NCI-H2171 treated with DMSO at 0.1 percent for 48 hours (cell line): ENCODE results near the gene ABHD12B.
A peak's percentile ranks its signal among the peaks of the same experiment; 100 is the strongest.

Source experiments
- DNase-seq: peaks from one replicate; lab custom pipeline; 2025; lab: John Stamatoyannopoulos, UW

ABHD12B gene, protein sequence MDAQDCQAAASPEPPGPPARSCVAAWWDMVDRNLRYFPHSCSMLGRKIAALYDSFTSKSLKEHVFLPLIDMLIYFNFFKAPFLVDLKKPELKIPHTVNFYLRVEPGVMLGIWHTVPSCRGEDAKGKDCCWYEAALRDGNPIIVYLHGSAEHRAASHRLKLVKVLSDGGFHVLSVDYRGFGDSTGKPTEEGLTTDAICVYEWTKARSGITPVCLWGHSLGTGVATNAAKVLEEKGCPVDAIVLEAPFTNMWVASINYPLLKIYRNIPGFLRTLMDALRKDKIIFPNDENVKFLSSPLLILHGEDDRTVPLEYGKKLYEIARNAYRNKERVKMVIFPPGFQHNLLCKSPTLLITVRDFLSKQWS

DNA sequence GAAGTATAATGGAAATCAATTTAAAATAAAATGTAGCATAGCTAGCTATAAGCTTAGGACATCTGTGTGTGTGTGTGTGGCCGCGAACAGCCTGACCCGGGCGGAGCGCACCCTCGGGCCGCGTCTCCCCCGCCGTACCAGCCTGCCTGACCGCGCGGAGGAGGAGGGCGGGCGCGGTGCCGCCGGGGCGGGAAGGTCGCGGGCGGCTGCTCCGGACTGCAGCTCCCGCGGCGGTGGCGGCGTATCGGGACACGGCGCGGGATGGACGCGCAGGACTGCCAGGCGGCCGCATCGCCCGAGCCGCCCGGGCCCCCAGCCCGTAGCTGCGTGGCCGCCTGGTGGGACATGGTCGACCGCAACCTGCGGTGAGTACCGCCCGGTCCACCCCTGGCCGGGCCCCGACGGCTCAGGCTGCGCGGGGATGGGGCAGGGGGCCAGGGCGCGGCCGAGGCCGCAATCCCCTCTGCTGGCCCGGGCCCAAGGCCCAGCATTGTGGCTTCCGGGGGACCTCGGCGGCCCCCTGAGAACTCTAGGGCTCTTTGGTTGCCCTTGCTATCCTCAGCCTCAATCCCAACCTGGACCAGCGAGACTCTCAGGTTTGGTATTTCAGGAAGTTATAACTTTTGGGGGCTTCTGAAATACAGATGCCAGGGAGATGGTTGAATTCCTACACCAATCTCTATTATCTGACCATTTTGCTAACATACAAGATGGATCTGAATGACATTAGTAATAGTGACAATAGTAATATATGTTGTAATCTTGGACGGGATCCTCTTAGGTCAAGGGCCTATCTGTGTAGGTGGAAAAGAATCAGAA is at the start of gene ABHD12B:
Gene ABHD12B (plus strand): TSS at position 140 of the 819 bp plus-strand sequence. CDS start 122 bp downstream, at position 262.
- no peak for DNase-seq

DNA sequence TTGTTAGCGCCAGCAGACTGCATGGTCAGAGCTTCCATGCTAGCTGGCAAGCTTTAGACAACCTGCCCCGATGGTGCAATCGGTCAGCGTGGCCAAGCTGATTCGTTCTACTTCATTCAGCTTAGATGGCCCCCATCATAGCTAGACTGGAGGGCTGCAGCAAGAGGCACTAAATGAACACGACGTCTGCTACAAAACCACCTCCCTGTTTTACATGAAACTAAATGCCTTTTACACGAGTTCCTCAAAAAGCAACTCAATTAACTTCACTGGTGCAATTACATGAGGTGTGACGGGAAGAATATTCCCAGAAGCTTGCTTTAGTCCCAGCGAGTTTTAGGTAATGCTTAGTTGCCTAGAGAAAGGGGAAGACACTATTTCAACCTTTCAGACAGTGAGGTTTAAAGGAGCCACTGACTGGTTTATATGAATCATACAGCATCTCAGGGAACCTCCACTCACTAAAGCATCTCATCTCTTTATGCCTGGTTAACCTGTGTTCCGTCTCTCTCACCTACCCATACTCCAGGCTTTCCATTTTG is 49.3 kb upstream of the ABHD12B start:
- no peak for DNase-seq

DNA sequence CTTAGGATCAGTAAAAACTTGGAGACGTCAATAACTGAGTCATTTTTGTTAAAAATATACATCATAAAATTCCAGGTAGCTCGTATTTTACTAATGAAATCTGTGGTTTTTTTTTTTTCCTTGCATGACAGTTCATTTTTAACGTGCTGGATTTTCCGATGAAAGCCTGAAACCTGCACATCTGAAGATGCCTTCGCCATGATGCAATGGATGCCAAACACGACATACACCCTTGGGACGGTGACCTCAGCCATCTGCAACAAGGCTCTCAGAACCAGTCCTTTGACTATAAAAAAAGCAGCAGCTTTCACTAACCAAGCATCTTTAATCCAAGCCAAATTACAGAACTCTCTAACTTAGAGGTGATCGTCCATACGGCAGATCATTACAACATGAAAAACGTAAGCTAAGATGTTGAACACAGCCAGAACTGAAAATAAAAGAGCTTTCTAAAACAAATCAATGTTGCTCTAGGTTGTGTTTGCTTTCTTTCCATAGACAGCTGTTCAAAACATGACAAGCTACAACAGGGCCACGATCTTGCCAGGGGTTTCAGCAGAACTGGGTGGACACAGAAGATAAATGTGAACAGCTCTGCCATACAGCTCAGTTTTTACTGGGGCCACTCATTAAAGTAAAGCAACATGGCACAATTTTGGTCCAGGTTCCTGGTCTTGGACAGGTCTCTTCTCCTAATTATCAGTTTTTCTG is 48.6 kb upstream of the ABHD12B start:
- peak; percentile 67 for DNase-seq

DNA sequence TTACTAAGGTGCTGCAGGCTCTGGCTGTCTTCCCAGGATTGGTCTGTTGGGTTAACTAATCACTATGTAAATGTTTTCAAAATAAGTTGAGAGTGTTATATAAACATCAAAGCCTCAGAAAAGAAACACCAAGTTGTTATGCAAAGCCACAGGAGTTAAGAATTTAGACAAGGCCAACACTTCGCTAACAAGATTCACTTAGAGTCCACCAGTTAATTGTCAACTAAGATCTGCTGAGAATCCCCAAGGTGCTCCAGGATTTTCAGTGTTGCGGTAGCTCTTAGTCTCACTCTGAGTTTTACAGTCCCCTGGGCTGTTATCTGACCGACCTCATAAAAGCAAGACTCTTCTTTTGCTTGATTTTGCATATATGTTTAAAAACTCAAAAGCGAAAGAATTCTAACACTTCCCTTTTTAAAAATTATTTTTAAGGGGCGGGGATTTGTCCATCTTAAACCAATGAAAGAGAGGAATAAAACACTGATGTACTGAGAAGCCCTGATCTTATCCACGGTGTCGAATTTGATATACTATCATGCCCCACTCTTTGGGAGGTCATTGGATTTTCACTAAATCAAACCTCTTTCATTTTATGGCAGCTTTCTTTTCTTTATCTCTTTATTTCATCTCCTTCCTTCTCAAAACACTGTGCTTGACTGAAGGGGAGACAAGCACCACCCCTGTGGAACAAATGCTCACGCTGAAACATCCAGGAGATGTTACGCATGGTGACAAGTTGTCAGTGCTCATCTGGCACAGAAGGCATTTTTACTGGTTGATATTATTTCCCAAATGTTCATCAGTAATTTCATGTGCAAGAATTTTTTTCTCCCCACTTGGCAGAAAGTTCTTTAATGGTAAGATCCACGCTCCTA is 47.9 kb upstream of the ABHD12B start:
- DNase-seq = no peak

DNA sequence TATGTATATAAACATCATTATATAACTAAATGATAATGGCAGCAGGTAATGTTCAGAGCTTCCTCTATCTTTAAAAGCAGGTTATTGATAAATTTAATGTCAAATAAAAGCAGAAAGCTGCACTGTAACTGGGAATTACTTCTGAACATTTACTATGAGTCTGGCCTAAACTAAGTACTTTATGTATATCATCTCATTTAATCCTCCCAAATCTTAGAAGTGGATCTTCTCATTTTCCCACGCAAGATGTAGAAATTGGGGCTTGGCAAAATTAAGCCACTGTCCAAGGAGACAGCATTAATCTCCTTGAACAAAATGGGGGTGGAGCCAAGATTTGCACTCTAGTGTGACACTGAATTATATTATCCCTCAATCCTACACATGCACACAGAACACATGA is 46.5 kb upstream of the ABHD12B start:
- DNase-seq = no peak

DNA sequence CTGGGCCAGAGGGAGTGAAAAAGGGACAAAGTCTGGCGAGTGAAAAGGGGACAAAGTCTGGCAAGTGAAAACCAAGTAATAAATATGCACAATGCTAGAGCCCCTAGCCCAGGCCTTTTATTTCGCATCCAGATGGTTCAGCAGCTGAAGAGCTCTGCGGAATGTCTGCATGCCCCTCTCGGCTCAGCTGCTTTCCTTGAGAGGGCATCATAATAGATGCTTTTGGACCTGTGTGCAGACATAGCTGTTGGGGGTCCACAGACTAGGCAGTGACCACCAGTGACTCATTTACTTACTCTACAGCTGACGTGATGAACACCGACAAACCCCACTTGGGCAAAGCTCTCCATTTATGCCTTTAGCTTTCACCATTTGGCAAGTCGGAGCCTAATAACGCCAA is 45.2 kb upstream of the ABHD12B start:
- DNase-seq = peak; percentile 23

DNA sequence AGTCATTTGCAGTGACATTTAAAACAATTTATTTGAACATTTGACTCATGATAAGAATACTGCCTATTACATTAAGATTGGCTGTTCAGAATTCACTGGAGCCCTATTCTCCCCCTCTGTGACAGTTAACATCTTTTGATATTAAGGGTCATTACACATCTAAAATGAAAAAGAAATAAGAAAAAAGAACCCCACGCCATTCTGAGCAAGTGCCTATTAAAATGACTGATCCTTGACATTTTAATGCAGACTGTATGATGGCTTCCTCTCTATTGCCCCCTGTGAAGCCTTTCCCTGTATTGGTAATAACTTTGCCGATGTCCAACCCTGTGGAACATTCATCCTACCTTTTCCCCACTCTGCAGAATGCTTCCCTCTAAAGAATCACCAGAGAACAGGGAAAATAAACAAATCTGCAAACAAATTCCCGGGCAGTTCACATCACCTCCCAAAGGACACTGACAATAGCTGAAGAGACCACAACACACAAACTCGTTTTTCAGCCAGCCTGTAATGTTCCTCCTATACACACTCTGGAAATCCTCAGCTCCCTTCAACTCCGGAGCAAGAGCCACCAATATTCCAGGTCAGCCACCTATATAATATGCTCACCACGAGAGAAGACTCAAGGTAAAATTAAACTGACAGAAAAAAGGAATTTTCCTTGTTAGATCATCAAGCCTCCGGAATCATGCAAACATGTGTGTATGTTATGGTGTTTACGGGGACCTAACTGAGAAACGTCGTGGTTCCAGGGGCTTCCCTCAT is 42.9 kb upstream of the ABHD12B start:
- DNase-seq = no peak

DNA sequence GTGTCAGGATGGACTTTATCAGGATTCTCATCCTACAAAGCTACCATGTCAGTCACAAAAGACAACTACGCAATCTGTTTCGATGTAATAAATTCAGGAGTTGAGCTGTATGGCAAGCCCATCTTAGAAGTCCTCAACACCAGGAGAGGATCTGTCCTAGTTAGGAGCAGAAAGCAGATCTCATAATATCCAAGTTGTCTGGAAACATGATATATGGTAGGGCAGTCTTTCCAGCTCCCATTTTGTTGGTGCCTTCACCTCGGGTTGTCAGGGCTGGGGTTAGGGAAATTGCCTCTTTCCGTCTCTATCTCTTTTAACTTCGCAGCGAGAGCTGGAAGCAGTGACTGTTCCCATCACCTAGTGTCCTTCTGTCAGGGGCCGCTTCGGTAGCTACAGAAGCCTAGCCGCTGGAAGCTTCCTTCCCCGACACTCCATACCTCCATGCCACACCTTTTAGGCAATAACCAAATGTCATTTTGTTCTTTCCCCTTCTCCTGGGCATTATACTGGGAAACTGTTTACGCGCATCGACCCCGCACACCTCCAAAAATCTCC is 42.3 kb upstream of the ABHD12B start:
- no peak for DNase-seq

DNA sequence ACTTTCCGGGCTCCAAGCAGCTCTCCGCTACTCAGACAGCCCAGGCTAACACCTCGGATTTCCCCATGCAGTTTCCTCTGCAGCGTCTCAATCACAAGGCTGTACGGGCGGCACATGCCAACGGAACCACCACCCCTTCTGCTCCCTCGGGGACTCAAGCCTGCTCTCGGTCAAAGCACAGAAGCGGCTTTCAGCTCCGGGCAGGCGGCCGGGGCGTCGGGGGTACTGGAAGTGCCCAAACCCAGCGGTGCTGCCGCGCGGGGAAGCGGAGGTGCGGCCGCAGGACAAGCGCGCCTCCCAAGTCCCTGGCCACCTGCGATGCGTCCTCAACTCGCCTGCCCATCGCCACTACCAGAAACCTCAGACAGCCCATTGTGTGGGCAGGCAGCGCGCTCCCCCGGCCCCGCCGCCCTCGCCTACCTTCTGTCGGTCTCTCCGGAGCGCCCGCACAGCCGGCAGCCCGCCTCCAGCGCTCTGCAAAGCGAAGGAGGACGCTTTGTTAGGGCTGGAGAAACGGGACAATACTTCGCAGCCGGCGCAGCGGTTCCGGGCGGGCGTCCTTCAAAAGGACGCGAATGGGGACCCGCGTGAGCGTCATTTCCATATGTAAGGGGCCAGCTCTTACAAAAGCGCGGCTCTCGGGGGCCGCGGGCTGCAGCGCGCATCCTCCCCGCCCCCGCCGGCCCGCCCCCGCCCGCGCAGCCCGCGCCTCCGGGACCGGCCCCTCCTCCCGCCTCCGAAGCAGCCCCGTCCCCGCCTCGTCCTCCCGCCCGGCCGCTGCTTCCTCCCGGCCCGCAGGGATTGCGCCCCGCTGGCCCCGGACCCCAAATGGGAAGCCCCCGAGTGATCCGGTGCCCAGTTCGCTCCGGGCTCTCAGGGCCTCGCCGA is 41.6 kb upstream of the ABHD12B start:
- peak; percentile 58 for DNase-seq

DNA sequence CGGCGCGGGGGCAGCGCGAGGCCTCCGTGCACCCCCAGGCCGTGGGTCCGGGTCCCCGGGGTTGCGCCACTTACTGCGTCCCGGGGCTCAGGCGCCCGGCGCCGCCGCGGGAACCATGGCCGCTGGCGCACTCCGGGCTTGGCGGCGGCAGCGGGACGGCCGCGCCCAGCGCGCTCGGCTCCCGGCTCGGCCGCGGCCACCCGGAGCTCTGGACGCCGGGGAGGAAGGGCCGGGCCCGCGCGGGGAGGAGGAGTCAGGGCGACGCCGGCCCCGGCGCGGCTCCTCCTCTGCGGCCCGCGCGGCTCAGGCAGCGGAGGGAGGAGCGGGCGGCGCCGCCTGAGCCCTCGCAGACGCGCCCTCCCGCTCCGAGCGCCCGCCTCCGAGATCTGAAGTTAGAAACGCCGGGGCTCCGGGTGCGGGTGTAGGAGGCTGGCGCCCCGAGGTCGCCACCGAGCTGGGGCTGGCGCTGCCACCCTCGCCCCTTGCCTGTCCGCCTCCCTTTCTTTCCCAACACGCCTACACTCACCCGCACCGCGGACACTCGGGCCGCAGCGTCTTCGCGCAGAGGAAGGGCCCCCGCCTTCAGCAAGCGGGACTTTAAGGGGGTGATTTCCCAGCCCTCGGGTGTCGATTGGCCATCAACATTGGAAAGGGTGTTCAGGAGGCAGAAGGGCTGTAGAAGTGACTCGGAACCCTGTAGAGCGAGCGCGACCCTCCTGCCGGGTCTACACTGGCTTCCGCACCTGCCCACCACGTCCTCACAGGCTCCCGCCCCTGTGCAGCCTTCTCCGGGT is 40.7 kb upstream of the ABHD12B start, which contains the start of gene NIN:
Gene NIN (minus strand): TSS at position 231 of the 794 bp plus-strand sequence. CDS start 9,106 bp downstream, outside the sequence.
- peak; percentile 80 for DNase-seq

DNA sequence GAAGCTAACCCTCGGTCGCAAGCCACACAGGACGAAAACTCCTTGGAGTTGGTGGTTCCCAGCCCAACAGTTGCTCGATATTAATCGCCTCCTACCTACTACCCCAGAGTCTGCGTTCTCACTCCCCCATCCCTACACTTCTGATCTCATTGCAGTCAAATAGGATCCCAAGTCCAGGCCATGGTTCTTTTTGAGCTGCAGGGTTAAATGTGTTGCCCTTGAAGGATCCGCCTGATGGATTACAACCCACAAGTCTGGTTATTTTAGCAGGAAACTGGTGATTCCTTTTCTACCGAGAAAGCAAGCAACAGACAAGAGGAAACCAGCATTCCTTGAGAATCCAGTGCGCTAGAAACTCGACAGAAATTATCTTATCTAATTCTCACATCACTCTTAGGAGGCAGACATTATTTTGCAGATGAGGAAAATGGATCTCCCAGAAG is 40.1 kb upstream of the ABHD12B start:
- DNase-seq = peak; percentile 37

DNA sequence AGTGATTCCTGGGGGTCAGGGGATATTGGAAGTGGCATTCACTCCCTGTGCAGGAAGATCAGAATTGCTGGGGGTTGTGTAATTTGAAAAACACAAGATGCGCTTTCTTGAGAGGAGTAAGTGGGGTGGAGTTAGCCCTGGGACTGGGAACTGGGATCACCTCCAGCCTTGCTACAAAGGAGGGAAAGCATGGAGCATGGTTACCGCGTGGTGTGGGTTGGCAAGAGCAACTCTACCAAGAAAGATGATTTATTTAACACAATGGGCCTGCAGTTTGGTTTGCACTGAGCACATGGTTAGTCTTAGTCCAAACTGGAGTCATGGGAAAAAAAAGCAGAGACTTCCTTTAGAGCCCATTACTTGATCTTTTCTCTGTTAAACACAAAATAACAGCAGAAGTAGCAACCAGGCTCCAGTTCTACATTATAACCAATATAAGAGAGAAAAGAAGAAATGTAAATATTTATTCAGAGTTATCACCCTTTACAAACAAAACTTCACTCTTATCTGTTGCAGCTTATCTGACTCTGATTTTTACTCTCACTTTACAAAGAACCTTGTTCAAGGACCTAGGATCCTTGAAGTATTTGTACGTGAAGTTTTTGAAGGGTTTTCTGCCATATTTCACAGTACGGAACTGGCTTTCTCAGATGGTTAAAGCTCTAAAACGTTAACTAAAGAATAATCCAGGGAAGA is 38.8 kb upstream of the ABHD12B start:
- DNase-seq = no peak

DNA sequence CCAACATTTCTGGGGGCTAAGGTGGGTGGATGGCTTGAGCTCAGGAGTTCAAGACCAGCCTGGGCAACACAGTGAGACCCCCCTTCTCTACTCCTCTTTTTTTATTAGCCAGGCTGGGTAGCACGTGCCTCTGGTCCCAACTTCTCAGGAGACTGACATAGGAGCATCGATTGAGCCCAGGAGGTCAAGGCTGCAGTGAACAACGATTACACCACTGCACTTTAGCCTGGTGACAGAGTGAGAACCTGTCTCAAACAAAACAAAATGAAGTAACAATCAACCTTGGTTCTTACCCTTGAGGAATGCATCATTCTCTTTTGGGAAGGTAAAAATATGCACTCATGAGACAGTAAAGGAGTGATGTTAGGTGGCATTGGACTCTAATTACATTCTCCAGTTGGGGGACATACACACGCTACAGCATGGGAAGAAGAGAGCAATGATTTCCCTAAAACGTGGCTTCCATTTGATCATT is 37.0 kb upstream of the ABHD12B start:
- DNase-seq = no peak

DNA sequence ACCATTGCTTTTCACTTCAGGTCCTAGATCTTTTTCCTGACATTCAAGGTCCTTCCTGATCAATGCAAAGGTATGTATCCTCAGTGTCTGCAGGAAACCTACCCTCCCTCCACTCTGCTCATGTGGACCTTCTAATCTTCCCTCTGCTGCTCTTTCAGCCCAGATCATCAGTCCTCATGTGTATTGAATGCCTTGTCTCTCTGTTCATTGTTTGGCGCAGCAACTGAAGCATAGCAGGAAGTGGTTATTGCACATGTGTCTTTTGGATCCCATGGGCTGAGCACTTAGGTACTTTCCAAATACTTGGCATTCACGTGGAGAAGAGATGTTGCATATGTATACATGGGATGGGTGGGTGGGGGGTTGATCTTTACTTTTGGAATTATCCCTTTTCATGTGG is 36.6 kb upstream of the ABHD12B start:
- DNase-seq = no peak

DNA sequence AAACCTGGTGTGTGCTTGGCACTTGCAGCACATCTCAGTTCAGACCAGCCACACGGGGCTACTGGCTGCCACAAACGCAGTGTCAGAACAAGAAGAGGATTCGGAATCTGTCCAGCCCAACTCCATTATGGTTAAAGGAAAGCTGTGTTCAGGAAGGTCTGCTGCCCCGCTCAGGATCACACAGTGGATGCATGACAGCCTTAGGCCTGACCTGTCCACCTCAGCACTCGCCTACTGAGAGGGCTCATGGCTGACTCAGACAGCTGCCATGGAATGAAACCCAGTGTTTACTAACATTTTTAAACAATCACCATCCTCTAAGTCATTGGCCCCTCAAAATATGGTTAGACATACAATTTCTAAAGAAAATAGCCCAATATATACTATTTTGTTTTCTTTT is 35.3 kb upstream of the ABHD12B start:
- no peak for DNase-seq

DNA sequence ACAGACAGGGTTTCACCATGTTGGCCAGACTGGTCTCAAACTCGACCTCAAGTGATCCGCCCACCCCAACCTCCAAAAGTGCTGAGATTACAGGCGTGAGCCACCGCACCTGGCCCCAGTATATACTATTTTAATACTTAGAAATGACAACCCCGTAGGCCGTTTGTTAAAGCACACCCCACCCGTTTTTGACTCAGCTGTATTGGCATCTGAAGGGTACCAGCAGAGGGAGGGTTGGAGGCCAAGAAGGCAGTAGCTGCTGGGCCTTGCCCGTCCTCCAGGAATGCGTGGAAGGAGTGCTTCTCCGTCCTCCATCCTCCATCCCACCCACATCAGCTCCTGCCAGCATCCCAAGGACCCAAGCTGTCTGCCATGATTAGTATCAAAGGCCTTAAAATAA is 34.6 kb upstream of the ABHD12B start:
- no peak for DNase-seq

DNA sequence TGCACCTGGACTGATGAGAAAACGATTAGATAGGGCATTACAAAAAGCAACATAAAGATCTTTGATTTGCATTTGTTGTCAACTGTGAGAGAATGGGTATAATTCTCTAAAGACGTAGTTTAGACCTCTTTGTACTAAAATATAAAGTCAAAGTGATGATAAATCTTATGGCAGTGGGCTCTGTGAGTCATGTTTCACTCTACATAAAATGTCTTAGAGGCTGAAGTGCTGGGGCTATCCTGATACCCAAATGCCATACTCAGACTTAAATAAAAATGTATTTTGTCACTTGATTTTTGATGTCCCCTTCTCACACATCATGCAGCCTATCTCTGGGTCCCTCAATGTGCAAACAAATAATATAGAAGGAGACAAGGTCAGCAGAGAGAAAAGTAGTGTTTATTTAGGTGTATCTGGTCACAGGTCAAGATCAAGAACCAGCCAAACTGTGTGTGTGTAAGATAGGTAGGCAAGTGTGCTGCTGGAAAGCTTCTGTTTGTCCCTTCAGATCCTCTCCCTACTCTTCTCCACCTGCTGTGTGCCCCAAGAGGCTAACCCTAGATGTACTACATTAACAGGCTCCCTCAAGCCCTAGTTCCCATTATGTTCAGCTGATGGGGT is 33.9 kb upstream of the ABHD12B start:
- no peak for DNase-seq
